GM20431 (cell line): ENCODE data around the gene EP400.
"Not testable (repeated sequence)": the region's sequence is repeated elsewhere in the genome, so short reads cannot be mapped to it uniquely, and the experiment has no call there.

Experiments
- in situ Hi-C: fragments of 300-500 bp; cut with MseI, MboI; formaldehyde crosslinking; loops from one replicate; pipeline ENCODE4 v1.15.0; 2020; ENCODE audit warnings: low sequenced_read_pairs; ENCODE audit not compliant: unreplicated experiment

The EP400 gene

DNA sequence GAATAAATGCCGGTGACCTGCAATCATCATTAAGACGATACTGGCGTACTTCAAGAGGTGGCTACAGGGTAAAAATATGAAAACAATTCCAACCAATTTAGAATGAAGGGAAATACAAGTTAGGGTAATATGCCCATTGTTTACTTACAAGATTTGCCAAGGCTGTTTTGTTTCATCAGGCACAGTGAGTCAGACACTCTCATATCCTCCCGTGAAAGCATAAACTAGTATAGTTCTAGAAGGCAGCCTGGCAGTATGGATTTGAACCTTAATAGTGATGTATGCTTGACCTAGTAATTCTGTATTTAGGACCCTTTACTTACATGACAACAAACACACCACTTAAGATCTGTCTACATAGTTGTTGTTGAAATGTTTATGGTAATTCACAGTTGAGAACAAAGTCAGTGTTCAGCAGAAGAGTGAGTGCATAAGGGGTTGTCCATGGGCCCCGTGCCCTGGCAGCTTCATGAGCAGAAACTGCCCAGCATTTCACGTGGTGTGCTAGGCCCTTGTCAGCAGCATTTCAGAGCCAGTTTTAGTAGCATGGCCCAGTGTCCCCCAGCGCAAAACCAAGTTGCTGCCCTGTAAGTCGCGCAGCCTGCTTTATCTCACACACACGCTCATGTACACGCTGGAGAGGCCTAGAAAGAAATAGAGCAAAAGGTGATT, 80.8 kb downstream of the EP400 start:
- in situ Hi-C loops: no loop called here

DNA sequence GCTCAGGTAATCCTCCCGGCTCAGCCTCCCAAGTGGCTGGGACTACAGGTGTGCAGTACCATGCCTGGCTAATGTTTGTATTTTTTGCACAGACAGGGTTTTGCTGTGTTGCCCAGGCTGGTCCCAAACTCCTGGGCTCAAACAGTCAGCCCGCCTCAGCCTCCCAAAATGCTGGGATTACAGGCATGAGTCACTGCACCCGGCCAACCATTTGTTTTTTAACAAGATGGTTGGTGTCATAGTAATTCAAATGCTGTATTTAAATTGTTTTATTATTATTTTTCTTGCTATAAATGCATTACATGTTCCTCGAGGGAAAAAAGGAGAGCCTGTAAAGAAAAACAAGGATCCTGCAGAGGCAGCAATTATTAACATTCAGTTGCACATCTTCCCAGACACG, 83.9 kb downstream of the EP400 start:
- in situ Hi-C loops: no loop called here

DNA sequence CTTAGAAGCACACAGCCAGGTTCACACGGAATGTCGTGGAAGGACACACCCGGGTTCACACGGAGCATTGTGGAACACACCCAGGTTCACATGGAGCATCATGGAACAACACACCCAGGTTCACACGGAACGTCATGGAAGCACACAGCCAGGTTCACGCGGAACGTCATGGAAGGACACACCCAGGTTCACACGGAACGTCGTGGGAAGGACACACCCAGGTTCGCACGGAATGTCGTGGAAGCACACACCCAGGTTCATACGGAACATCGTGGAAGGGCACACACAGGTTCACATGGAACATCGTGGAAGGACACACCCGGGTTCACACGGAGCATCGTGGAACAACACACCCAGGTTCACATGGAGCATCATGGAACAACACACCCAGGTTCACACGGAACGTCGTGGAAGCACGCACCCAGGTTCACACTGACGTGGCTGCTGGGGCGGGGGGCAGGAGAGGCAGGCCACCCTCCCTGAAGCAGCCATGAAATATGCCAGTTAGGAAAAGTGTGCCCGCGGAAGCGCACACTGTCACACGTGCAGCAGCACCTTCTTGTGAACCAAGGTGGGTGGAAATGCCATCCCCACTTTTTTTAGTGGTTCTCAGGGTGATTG, 86.4 kb downstream of the EP400 start:
- in situ Hi-C loops: no loop called here

- in situ Hi-C loops: no loop called here
Measured at GRCh38 chr12:132040906-132041606, 91.3 kb downstream of the EP400 start.

DNA sequence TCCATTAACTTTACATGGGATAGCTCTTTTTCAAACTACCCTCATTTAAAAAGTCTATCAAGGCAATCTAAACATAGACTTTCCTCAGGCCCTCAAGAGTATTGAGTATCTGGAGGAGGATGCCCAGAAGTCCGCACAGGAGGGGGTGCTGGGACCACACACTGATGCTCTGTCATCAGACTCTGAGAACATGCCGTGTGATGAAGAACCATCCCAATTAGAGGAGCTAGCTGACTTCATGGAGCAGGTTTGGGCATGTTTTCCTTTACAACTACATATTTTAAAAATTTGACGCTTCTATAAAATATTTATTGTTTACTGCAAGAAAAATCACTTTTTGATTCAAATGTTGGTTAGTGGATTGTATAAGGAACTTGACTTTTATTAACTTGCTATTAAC, 93.5 kb downstream of the EP400 start:
- in situ Hi-C loops: no loop called here

- in situ Hi-C loops: no loop called here
Measured at GRCh38 chr12:132043770-132044467, 94.2 kb downstream of the EP400 start.

DNA sequence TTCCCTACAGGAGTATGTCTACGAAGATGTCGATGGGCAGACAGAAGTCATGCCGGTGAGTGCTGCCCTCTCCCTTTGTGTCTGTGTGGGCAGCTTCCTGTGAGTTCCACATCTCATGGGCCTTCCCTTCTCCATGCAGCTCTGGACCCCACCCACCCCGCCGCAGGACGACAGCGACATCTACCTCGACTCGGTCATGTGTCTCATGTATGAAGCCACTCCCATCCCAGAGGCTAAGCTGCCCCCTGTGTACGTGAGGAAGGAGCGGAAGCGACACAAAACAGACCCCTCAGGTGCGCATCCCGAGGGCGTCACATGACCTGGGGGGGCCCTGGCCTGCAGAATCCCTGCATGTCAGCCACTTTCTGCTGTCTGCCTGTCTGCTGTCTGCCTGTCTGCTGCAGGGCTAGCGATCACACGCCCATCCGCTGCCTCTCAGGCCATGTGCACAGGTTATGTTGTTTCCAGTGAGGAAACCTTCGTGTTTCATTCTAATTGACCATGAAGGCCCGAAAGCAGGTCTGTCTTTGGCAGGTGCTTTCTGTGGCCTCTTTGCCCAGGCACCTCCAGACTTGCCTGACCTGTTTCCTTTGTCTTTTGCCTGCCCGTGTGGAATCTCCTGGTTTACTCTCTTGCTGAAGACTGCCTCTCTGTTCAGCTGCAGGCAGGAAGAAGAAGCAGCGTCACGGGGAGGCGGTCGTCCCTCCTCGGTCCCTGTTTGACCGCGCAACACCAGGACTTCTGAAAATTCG, 95.1 kb downstream of the EP400 start:
- in situ Hi-C loops: no loop called here

DNA sequence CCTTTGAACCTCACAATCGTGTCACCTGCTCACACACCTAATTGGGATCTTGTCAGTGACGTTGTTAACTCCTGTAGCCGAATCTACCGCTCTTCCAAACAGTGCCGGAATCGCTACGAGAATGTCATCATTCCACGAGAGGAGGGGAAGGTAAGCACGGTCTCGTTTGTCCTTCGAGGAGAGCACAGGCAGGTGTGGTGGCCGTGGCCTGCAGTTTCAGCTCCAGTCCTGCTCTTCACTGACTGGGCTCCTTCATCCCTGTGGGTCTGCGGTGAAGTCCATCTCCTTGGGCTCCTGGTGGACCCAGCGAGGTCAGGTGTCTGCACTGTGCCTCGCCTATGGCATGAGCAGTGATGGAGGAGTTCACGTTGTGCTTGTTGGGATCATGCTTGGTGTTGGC, 96.0 kb downstream of the EP400 start:
- in situ Hi-C loops: no loop called here

DNA sequence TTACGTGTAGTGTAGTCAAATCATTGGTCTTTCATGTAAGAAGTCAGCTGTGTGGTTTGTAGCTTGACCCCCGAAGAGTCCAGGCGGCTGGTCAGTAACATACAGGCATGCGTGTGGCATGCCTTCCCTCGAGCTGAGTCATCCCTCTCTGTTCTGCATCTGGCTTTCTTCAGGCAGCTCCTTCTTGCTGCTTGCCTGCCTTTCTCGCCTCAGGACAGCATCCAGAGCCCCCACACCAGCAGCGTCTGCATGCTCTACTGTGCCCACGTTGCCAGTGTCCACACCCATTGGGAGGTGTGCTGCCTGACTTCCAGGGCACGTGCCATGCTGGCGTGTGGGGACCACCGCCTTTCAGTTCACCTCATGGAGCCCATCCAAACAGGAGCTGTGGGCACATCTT, 96.8 kb downstream of the EP400 start:
- in situ Hi-C loops: no loop called here

DNA sequence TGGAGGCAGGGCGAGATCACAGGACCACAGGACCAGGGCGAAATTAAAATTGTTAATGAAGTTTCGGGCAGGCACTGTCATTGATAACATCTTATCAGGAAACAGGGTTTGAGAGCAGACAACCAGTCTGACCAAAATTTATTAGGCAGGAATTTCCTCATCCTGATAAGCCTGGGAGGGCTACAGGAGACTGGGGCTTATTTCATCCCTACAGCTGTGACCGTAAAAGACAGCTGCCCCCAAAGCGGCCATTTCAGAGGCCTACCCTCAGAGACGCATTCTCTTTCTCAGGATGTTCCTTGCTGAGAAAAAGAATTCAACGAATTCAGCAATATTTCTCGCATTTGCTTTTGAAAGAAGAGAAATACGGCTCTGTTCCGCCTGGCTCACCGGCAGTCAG, 97.9 kb downstream of the EP400 start:
- in situ Hi-C loops: not testable (repeated sequence)

- in situ Hi-C loops: no loop called here
Measured at GRCh38 chr12:132049442-132049841, 99.7 kb downstream of the EP400 start.

DNA sequence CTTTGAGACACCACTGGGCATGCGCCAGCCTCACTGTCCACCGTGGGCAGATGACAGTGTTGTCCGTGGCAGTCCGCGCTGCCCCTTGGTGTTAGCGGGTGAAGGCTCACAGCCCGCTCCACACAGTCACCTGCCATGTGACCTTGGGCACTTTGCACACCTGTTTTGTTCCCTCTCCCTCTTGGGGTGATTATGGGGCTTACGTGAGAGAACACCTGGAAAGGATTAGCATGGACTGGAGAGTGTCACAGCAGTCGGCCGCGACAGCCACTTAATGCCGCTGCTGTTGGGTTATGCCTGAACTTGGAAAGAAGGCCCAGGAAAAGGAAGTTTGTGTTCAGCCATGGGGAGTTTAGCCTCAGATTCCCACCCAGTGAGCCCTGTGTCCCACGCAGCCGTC, 100.1 kb downstream of the EP400 start:
- in situ Hi-C loops: no loop called here

- in situ Hi-C loops: not testable (repeated sequence)
Measured at GRCh38 chr12:132051718-132052117, 102.0 kb downstream of the EP400 start.

DNA sequence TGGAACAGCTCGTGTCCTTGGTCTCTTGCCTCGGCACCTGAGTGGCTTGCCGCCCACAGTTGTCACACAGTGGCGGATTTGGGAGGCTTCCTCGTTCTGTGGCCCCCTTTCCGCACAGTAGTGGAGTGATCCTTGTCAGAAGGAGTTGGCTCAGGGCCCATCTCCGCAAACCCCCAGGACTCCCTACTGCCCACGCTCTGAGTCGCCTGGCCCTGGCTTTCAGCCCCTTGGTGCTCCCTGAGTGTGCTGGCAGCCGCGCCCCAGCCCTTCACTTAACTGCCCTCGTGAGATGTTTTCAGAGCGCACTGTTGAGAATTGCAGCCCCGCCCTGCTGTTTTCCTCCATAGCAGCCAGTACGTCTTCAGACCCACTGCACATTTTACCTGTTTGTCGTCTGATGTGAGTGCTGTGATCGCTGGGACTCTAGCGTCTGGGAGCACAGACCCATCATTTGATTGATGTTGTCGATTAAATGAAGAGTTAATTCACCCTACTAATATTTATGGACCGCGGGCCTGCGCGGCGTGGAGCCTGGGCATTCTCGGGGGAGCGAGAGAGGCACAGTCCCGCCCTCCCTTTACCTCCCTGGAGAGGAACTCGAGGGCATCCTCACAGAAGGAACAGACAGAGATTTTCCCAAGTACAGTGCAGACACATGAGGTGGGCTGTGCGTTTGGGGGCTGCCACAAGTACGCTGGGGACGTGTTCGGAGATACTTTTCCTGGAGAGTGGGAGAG, 102.6 kb downstream of the EP400 start:
- in situ Hi-C loops: no loop called here

- in situ Hi-C loops: no loop called here
Measured at GRCh38 chr12:132053338-132054330, 103.9 kb downstream of the EP400 start.

GRCh38 chr12:132054983-132055382, 105.2 kb downstream of the EP400 start:
- in situ Hi-C loops: no loop called here

DNA sequence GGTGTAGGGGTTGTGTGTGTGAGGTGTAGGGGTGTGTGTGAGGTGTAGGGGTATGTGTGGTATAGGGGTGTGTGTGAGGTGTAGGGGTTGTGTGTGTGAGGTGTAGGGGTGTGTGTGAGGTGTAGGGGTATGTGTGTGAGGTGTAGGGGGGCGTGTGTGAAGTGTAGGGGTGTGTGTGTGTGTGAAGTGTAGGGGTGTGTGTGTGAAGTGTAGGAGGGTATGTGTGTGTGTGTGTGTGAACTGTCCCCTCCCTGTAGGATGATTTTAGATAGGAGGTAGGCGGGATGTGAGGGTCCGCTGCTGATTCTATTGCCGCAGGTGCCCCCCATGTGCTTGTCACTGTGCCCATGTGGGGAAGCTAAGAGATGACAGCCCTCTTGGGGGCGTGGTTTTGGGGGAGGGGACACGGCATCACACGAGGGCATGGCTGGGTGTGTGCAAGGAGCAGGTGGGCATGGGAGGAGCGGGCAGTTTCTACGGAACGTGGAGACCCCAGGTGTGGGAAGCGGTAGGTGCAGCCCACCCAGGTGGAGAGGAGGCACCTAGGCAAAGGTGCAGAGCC, 105.9 kb downstream of the EP400 start:
- in situ Hi-C loops: no loop called here

GRCh38 chr12:132056320-132056719, 106.6 kb downstream of the EP400 start:
- in situ Hi-C loops: no loop called here
